HEK293T (cell line): ENCODE results near the gene PROSER2.

Experiments
- CTCF ChIA-PET: fragments of 350-600 bp; formaldehyde crosslinking; extraction: SDS; loops from one replicate; lab custom pipeline; 2021; ENCODE audit warnings: antibody characterized with exemption, inconsistent platforms; lab: Yijun Ruan, JAX
- POLR2A ChIA-PET: fragments of 350-600 bp; formaldehyde crosslinking; extraction: SDS; loops from one replicate; lab custom pipeline; 2020; ENCODE audit warnings: antibody characterized with exemption, inconsistent platforms; lab: Yijun Ruan, JAX
- DNase-seq: peaks from one replicate; pipeline ENCODE4 v3.0.0; 2012; ENCODE audit warnings: mixed read lengths; ENCODE audit errors: extremely low spot score
- ARNT ChIP-seq: fragments of 450-650 bp; IDR thresholded peaks from 2 replicates; pipeline ENCODE4 v1.6.1; 2017; ENCODE audit warnings: mild to moderate bottlenecking
- BHLHE40 ChIP-seq: fragments of 450-650 bp; IDR thresholded peaks from 2 replicates; pipeline ENCODE4 v1.6.1; 2016; ENCODE audit warnings: mild to moderate bottlenecking, moderate library complexity, borderline replicate concordance
- CTBP1 ChIP-seq: fragments of 450-650 bp; IDR thresholded peaks from 2 replicates; pipeline ENCODE4 v1.6.1; 2016; ENCODE audit warnings: borderline replicate concordance
- ELF4 ChIP-seq: fragments of 450-650 bp; IDR thresholded peaks from 2 replicates; pipeline ENCODE4 v1.6.1; 2017; ENCODE audit warnings: antibody characterized with exemption
- FOXA1 ChIP-seq: fragments of 450-650 bp; IDR thresholded peaks from 2 replicates; pipeline ENCODE4 v1.6.1; 2016; ENCODE audit warnings: mild to moderate bottlenecking
- FOXK2 ChIP-seq: fragments of 450-650 bp; IDR thresholded peaks from 2 replicates; pipeline ENCODE4 v1.6.1; 2016; ENCODE audit warnings: mild to moderate bottlenecking
- FOXM1 ChIP-seq: fragments of 450-650 bp; IDR thresholded peaks from 2 replicates; pipeline ENCODE4 v1.6.1; 2017; ENCODE audit warnings: mild to moderate bottlenecking, borderline replicate concordance
- HDGF ChIP-seq: fragments of 450-650 bp; IDR thresholded peaks from 2 replicates; pipeline ENCODE4 v1.6.1; 2017; ENCODE audit warnings: antibody characterized with exemption, borderline replicate concordance
- L3MBTL2 ChIP-seq: fragments of 450-650 bp; conservative IDR thresholded peaks from 2 replicates; pipeline ENCODE4 v1.6.1; 2016; ENCODE audit warnings: mild to moderate bottlenecking
- LEF1 ChIP-seq: fragments of 450-650 bp; IDR thresholded peaks from 2 replicates; pipeline ENCODE4 v1.6.1; 2017; ENCODE audit warnings: mild to moderate bottlenecking, borderline replicate concordance
- NFRKB ChIP-seq: fragments of 450-650 bp; IDR thresholded peaks from 2 replicates; pipeline ENCODE4 v1.6.1; 2016; ENCODE audit warnings: mild to moderate bottlenecking, moderate library complexity
- PKNOX1 ChIP-seq: fragments of 450-650 bp; IDR thresholded peaks from 2 replicates; pipeline ENCODE4 v1.6.1; 2016
- SP1 ChIP-seq: fragments of 450-650 bp; IDR thresholded peaks from 2 replicates; pipeline ENCODE4 v1.6.1; 2017
- SUZ12 ChIP-seq: fragments of 450-650 bp; IDR thresholded peaks from 2 replicates; pipeline ENCODE4 v1.6.1; 2016; ENCODE audit warnings: mild to moderate bottlenecking
- TARDBP ChIP-seq: fragments of 450-650 bp; IDR thresholded peaks from 2 replicates; pipeline ENCODE4 v1.6.1; 2016
- ZNF384 ChIP-seq: fragments of 450-650 bp; IDR thresholded peaks from 2 replicates; pipeline ENCODE4 v1.6.1; 2016

The PROSER2 gene

GRCh38 chr10:11891776-11892486, 68.8 kb downstream of the PROSER2 start:
- DNase-seq = no peak
- TF ChIP-seq LEF1 (no peak), TARDBP (no peak)
- POLR2A ChIA-PET = no interaction called here
- CTCF ChIA-PET = no interaction called here

GRCh38 chr10:11893749-11894278, 70.7 kb downstream of the PROSER2 start:
- ChIA-PET POLR2A (no interaction called here), CTCF (no interaction called here)
- TF ChIP-seq NFRKB (no peak), ARNT (no peak), LEF1 (no peak), SP1 (no peak), CTBP1 (no peak), HDGF (no peak), FOXA1 (no peak), FOXM1 (no peak), ELF4 (no peak), TARDBP (no peak)
- DNase-seq = no peak

GRCh38 chr10:11894381-11895107, 71.4 kb downstream of the PROSER2 start:
- ChIA-PET POLR2A (no interaction called here), CTCF (no interaction called here)
- DNase-seq = no peak
- TF ChIP-seq NFRKB (no peak), L3MBTL2 (no peak), SP1 (no peak), ELF4 (no peak), FOXM1 (no peak), TARDBP (no peak), FOXK2 (no peak), CTBP1 (no peak), LEF1 (no peak), SUZ12 (no peak), PKNOX1 (no peak), ARNT (no peak), HDGF (no peak), FOXA1 (no peak)

DNA sequence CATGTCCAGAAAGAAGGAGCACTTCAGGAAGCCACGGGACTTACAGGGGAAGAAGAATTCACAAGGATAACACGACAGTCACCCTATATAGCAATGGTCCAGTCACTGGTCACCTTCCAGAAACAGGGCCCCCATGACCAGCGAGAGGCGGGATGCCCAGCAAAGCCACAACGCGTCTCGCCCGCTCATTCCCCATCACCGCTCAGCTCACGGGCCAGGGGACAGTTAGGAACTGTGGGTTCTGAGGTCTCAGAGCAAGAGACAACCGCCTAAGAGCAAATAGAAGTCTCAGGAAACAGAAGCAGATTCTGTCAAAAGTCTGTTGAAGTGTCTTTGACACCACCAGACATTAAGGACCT, 71.9 kb downstream of the PROSER2 start:
- TF ChIP-seq CTBP1 = no peak
- no peak for TF ChIP-seq FOXM1
- TF ChIP-seq BHLHE40 = no peak
- TF ChIP-seq SP1 = no peak
- no peak for TF ChIP-seq L3MBTL2
- no peak for TF ChIP-seq ARNT
- no peak for TF ChIP-seq ZNF384
- TF ChIP-seq SUZ12 = no peak
- no peak for TF ChIP-seq FOXA1
- TF ChIP-seq ELF4 = no peak
- no peak for TF ChIP-seq HDGF
- TF ChIP-seq FOXK2 = no peak
- TF ChIP-seq NFRKB = no peak
- TF ChIP-seq PKNOX1 = no peak
- no peak for DNase-seq
- ChIA-PET POLR2A (no interaction called here), CTCF (no interaction called here)

DNA sequence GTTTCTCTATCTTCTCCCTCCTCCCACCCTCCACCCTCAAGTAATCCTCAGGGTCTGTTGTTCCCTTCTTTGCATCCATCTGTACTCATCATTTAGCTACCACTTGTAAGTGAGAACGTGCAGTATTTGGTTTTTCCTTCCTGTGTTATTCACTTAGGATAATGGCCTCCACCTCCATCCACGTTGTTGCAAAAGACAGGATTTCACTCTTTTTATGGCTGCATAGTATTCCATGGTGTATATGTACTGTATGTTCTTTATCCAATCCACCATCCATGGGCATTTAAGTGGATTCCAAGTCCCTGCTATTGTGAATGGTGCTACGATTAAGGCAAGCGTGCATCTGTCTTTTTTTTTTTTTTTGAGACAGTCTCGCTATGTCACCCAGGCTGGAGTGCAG, 72.4 kb downstream of the PROSER2 start:
- POLR2A ChIA-PET = no interaction called here
- CTCF ChIA-PET = no interaction called here
- no peak for TF ChIP-seq ZNF384
- no peak for TF ChIP-seq ELF4
- TF ChIP-seq CTBP1 = no peak
- TF ChIP-seq NFRKB = no peak
- TF ChIP-seq HDGF = no peak
- TF ChIP-seq FOXA1 = no peak
- TF ChIP-seq FOXK2 = no peak
- no peak for TF ChIP-seq SUZ12
- TF ChIP-seq FOXM1 = no peak

DNA sequence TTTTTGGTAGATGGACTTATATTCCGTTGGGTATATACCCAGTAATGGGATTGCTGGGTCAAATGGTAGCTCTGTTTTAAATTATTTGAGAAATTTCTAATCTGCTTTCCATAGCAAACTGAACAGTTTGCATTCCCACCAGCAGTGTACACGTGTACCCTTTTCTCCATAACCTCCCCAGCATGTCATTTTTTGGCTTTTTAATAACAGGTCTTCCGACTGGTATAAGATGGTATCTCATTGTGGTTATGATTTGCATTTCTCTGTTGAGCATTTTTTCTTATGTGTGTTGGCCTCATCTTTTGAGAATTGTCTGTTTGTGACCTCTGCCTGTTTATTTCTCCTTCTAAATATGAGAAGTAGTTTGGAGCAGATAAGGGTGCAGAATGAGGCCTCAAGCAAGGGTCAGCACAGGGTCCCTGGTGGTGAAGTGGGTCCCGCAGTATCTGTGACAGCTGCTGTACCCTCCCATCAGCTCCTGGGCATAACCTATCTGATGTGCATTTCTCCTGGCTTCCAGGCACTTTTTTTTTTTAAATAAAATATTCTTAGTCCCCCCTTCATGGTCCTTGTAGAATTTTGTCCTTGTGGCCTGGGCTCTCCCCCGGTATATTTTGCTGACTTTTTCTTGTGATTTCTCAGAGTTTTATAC, 73.5 kb downstream of the PROSER2 start:
- no peak for TF ChIP-seq BHLHE40
- no peak for TF ChIP-seq LEF1
- TF ChIP-seq L3MBTL2 = no peak
- TF ChIP-seq FOXM1 = no peak
- no peak for TF ChIP-seq NFRKB
- TF ChIP-seq ELF4 = no peak
- TF ChIP-seq ZNF384 = no peak
- TF ChIP-seq PKNOX1 = no peak
- TF ChIP-seq ARNT = no peak
- TF ChIP-seq CTBP1 = no peak
- no peak for TF ChIP-seq SP1
- TF ChIP-seq TARDBP = no peak
- no peak for TF ChIP-seq FOXK2
- TF ChIP-seq HDGF = no peak
- no peak for TF ChIP-seq SUZ12
- TF ChIP-seq FOXA1 = no peak
- ChIA-PET POLR2A (interaction anchor here (0.7 kb wide), 1 partner anchor 394 kb away, joined by 3 read pairs; no protein-coding TSS in a partner anchor), CTCF (interaction anchor here (0.7 to 0.8 kb wide), 2 partner anchors 12 to 13 kb away, joined by 3 read pairs; no protein-coding TSS in a partner anchor)
- no peak for DNase-seq

More for the DNA sequence above, 72.4 kb downstream of the PROSER2 start:
- DNase-seq = no peak
